ENCODE measurements around the gene MORN5.

GRCh38 chr9:122124048-122124447 is 35.7 kb upstream of the MORN5 start:
- TF ChIP-seq KLF7 (tag by site-specific recombination; IDR thresholded peaks at IDR 0.05; ENCODE audit: borderline replicate concordance) (no peak), ZNF274 (IDR thresholded peaks at IDR 0.05; ENCODE audit: low read length) (no peak), ZNF274 (tag by site-specific recombination; IDR thresholded peaks at IDR 0.05; ENCODE audit: borderline replicate concordance) (no peak), CTCF (tag by site-specific recombination; IDR thresholded peaks at IDR 0.05) (no peak), ZNF768 (tag by site-specific recombination; IDR thresholded peaks at IDR 0.05) (no peak), ZNF23 (tag by site-specific recombination; IDR thresholded peaks at IDR 0.05; ENCODE audit: borderline replicate concordance) (no peak), ZNF324 (tag by site-specific recombination; IDR thresholded peaks at IDR 0.05) (no peak), ZNF394 (tag by site-specific recombination; IDR thresholded peaks at IDR 0.05; ENCODE audit: borderline replicate concordance) (no peak), ZEB2 (tag by site-specific recombination; IDR thresholded peaks at IDR 0.05) (no peak)

Measured in HEK293 (cell line).